K562 (cell line): ENCODE results near the gene ERCC4. TPM values are rescaled to one million over a fixed set of nuclear protein-coding genes. Genes with fewer than 3 reads are reported as not detected.
A peak's percentile ranks its signal among the peaks of the same experiment; 100 is the strongest.

Experiments
- CBFA2T3 ChIP-seq: fragments of 450-650 bp; IDR thresholded peaks from 2 replicates; pipeline ENCODE4 v1.6.1; 2017
- JUNB ChIP-seq: fragments of 450-650 bp; formaldehyde crosslinking; conservative IDR thresholded peaks from 2 replicates; pipeline ENCODE4 v1.4.0; 2020; ENCODE audit warnings: mild to moderate bottlenecking
- MAFK ChIP-seq: IDR thresholded peaks from 2 replicates; pipeline ENCODE4 v1.6.1; 2011; ENCODE audit warnings: low read length, improper control_type of control experiment
- NCOR1 ChIP-seq: fragments of 450-650 bp; IDR thresholded peaks from 2 replicates; pipeline ENCODE4 v1.6.1; 2016; ENCODE audit warnings: mild to moderate bottlenecking, moderate library complexity
- NFIC ChIP-seq: fragments of 450-650 bp; IDR thresholded peaks from 2 replicates; pipeline ENCODE4 v1.6.1; 2017; ENCODE audit warnings: mild to moderate bottlenecking, inconsistent platforms
- POLR2G ChIP-seq: fragments of 200-400 bp; formaldehyde crosslinking; IDR thresholded peaks from 2 replicates; pipeline ENCODE4 v1.6.1; 2017; ENCODE audit warnings: low read depth, mild to moderate bottlenecking, antibody characterized with exemption, low read length, moderate library complexity
- RBM34 ChIP-seq: fragments of 200-400 bp; formaldehyde crosslinking; IDR thresholded peaks from 2 replicates; pipeline ENCODE4 v1.6.1; 2018; ENCODE audit warnings: low read length, borderline replicate concordance; ENCODE audit not compliant: insufficient read depth
- TOE1 ChIP-seq, 2 experiments: fragments of 450-650 bp in 1 of 2; sonication (generic) in 1 of 2; formaldehyde crosslinking in 1 of 2; IDR thresholded peaks; 2 replicates each; pipeline versions ENCODE4 v1.7.1 to v1.8.0; 2016 to 2022; ENCODE audit warnings: borderline replicate concordance in 2 of 2, mild to moderate bottlenecking in 2 of 2, antibody characterized with exemption in 1 of 2, inconsistent platforms in 1 of 2, low read depth in 1 of 2, missing genetic modification reagents in 1 of 2, moderate library complexity in 1 of 2
- polyA plus RNA-seq, 8 experiments: library from polyadenylated mRNA; depleted of rRNA in 4 of 8; stranded (reverse) in 5 of 8; unstranded in 3 of 8; fragments of >200 nt; fragmentation: Nextera tagmentation in 2 of 8; fragmentation: Illumina TruSeq in 1 of 8; extraction: Ambion mirVana in 2 of 8; extraction: Trizol in 1 of 8; gene quantifications; 2 replicates each; pipeline versions ENCODE4 v1.2.1 to v1.2.3, GENCODE V29; 2011 to 2014; ENCODE audit warnings: inconsistent platforms in 1 of 8, missing spikeins in 1 of 8
- total RNA-seq, 7 experiments: library from RNA; depleted of rRNA in 6 of 7; stranded (reverse); fragments of >200 nt in 6 of 7; fragmentation: Illumina TruSeq in 2 of 7; extraction: Trizol in 2 of 7; gene quantifications; 2 replicates each; pipeline versions ENCODE4 v1.2.1 to v1.2.3, GENCODE V29; 2011 to 2021; ENCODE audit warnings: low replicate concordance in 1 of 7
- TF ChIP-seq, protein P1 (sequence below), 2 experiments: fragments of 450-650 bp; IDR thresholded peaks; 2 replicates each; pipeline ENCODE4 v1.6.1; 2018; ENCODE audit warnings: mild to moderate bottlenecking in 2 of 2, low read depth in 1 of 2; ENCODE audit not compliant: partially characterized antibody in 2 of 2
- TF ChIP-seq, protein P2 (sequence below): sonication (generic); formaldehyde crosslinking; IDR thresholded peaks from 2 replicates; pipeline ENCODE4 v1.8.0; 2022; ENCODE audit warnings: mild to moderate bottlenecking, missing genetic modification reagents
- TF ChIP-seq, protein P3 (sequence below): conservative IDR thresholded peaks from 2 replicates; pipeline ENCODE4 v1.6.1; 2011; ENCODE audit warnings: low read depth, mild to moderate bottlenecking, low read length; ENCODE audit not compliant: control insufficient read depth

Gene ERCC4
- total and polyA plus RNA-seq, 9 of the 15 experiments (the other 6 are each of a cell fraction or from before 2014, with no cell fraction given), result 3.7 to 10.5 (median 6.0) TPM

DNA sequence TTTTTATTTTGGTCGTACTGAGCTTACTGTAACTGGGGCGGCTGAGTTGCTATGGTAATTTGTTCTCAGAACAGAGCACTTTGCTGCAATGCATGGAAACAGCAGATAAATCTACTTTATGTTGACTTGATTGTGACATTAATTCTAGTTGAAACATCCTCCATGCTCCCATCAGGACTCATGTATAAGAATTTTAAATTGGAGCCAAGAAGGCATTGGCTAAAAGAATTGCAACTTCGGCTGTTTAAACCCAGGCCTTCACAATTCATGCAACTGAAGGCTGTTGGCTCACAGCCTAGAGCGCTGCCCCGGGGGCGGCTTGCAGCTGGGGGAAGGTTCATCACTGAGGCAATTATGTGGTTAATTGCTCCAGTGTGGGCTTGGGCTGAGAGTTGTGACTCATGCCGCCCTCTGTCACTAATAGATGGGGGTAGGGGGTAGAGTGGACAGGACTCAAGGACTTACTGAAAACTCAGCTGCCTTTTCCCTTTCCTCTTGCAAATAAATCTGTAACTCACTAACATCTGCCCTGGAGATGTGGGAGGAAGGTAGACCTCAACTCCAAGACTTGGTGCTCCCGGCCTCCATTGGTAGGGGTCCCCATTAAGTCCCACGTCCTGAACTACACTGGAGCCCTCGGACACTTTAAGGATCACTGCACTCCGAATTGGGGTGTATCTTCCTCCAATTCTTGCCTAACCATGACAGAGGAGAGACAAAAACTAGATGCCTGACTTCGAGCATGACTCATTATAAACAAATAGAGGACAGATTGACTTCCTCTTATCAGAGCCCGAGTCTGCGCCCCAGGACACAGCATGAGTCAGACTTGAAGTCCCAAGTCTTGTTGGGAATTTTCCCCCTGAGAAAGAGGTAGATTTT lies 37.5 kb downstream of the ERCC4 start (continued):
- TF ChIP-seq, protein P1, sequence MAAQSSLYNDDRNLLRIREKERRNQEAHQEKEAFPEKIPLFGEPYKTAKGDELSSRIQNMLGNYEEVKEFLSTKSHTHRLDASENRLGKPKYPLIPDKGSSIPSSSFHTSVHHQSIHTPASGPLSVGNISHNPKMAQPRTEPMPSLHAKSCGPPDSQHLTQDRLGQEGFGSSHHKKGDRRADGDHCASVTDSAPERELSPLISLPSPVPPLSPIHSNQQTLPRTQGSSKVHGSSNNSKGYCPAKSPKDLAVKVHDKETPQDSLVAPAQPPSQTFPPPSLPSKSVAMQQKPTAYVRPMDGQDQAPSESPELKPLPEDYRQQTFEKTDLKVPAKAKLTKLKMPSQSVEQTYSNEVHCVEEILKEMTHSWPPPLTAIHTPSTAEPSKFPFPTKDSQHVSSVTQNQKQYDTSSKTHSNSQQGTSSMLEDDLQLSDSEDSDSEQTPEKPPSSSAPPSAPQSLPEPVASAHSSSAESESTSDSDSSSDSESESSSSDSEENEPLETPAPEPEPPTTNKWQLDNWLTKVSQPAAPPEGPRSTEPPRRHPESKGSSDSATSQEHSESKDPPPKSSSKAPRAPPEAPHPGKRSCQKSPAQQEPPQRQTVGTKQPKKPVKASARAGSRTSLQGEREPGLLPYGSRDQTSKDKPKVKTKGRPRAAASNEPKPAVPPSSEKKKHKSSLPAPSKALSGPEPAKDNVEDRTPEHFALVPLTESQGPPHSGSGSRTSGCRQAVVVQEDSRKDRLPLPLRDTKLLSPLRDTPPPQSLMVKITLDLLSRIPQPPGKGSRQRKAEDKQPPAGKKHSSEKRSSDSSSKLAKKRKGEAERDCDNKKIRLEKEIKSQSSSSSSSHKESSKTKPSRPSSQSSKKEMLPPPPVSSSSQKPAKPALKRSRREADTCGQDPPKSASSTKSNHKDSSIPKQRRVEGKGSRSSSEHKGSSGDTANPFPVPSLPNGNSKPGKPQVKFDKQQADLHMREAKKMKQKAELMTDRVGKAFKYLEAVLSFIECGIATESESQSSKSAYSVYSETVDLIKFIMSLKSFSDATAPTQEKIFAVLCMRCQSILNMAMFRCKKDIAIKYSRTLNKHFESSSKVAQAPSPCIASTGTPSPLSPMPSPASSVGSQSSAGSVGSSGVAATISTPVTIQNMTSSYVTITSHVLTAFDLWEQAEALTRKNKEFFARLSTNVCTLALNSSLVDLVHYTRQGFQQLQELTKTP (IDR thresholded peaks at IDR 0.05; ENCODE audit: low read depth in 1 of 2, partially characterized antibody in 2 of 2), result peak in 1 of 2 experiments; percentile 12
- TF ChIP-seq CBFA2T3 (peak; percentile 64), MAFK (peak; percentile 47), NFIC (peak; percentile 83), TOE1 (IDR thresholded peaks at IDR 0.05; ENCODE audit: borderline replicate concordance) (0 out of 2 replicates have a peak, but pooled peaks have one; percentile 26), TOE1 (CRISPR knock-in tag; IDR thresholded peaks at IDR 0.05; ENCODE audit: borderline replicate concordance, low read depth) (no peak), NCOR1 (peak; percentile 44), RBM34 (no peak), POLR2G (no peak), JUNB (CRISPR knock-in tag) (peak; percentile 73; the same call in 1 of the 2 replicates)
- TF ChIP-seq, protein P2, sequence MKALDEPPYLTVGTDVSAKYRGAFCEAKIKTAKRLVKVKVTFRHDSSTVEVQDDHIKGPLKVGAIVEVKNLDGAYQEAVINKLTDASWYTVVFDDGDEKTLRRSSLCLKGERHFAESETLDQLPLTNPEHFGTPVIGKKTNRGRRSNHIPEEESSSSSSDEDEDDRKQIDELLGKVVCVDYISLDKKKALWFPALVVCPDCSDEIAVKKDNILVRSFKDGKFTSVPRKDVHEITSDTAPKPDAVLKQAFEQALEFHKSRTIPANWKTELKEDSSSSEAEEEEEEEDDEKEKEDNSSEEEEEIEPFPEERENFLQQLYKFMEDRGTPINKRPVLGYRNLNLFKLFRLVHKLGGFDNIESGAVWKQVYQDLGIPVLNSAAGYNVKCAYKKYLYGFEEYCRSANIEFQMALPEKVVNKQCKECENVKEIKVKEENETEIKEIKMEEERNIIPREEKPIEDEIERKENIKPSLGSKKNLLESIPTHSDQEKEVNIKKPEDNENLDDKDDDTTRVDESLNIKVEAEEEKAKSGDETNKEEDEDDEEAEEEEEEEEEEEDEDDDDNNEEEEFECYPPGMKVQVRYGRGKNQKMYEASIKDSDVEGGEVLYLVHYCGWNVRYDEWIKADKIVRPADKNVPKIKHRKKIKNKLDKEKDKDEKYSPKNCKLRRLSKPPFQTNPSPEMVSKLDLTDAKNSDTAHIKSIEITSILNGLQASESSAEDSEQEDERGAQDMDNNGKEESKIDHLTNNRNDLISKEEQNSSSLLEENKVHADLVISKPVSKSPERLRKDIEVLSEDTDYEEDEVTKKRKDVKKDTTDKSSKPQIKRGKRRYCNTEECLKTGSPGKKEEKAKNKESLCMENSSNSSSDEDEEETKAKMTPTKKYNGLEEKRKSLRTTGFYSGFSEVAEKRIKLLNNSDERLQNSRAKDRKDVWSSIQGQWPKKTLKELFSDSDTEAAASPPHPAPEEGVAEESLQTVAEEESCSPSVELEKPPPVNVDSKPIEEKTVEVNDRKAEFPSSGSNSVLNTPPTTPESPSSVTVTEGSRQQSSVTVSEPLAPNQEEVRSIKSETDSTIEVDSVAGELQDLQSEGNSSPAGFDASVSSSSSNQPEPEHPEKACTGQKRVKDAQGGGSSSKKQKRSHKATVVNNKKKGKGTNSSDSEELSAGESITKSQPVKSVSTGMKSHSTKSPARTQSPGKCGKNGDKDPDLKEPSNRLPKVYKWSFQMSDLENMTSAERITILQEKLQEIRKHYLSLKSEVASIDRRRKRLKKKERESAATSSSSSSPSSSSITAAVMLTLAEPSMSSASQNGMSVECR (CRISPR knock-in tag), result no peak
- TF ChIP-seq, protein P3, sequence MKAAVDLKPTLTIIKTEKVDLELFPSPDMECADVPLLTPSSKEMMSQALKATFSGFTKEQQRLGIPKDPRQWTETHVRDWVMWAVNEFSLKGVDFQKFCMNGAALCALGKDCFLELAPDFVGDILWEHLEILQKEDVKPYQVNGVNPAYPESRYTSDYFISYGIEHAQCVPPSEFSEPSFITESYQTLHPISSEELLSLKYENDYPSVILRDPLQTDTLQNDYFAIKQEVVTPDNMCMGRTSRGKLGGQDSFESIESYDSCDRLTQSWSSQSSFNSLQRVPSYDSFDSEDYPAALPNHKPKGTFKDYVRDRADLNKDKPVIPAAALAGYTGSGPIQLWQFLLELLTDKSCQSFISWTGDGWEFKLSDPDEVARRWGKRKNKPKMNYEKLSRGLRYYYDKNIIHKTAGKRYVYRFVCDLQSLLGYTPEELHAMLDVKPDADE, result no peak
